CD4-positive, alpha-beta T cell treated with Interleukin-2 at 100 ng/mL for 4 hours (primary cell): Measurements from ENCODE around the gene TUBA1C.
"Not testable (repeated sequence)": the region's sequence is repeated elsewhere in the genome, so short reads cannot be mapped to it uniquely, and the experiment has no call there.

Source experiments
- DNase-seq: peaks from one replicate; pipeline ENCODE4 v3.0.0-alpha.2; 2020; ENCODE audit warnings: low spot score

The TUBA1C gene

DNA sequence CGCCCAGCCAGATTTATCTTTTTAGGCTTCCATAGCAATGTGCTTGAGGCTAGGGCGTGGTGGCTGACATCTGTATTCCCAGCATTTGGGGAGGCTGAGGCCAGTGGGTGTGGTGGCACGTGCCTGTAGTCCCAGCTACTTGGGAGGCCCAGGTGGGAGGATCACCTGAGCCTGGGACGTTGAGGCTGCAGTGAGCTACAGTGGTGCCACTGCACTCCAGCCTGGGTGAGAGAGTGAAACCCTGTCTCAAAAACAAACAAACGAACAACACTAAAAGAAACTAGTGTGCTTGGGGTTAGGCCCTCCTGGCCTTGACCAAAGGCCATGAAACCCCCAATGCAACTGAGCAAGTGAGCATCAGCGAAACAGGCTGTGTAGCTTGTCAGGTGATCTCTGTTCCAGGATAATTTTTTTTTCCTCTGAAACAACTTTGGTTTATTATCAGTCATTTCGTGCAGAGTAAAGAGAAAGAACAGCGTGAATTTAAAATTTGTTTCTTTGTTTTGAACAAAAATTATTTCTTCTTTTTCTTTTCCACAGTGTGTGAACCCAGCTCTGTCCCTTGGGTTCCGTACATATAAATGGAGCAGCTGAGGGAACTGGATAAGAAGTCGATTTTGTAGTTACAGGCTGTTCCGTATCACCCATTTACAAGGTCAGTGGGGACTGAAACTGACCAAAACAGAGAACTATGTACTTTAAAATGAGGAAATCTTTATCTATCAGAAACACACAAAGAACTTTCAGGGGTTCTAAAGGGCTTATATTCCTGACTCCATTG is 8.8 kb upstream of the TUBA1C start:
- no peak for DNase-seq

DNA sequence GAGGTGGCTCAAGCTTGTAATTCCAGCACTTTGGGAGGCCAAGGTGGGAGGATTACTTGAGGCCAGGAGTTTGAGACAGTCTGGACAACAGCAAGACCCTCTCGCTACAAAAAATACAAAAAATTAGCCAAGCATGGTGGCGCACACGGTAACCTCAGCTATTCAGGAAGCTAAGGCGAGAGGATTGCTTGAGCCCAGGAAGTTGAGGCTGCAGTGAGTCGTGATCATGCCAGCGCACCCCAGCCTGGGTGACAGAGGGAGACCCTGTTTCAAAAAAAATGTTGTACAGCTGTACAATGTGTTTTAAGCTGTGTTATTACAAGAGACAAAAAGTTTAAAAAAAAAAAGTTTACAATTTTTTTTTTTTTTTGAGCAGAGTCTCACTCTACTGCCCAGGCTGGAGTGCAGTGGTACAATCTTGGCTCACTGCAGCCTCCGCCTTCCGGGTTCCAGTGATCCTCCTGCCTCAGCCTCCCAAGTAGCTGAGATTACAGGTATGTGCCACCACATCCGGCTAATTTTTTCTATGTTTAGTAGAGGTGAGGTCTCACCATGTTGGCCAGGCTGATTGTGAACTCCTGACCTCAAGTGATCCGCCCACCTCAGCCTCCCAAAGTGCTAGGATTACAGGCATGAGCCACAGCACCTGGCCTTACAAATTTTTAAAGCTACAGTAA is 7.2 kb upstream of the TUBA1C start:
- not testable (repeated sequence) for DNase-seq

DNA sequence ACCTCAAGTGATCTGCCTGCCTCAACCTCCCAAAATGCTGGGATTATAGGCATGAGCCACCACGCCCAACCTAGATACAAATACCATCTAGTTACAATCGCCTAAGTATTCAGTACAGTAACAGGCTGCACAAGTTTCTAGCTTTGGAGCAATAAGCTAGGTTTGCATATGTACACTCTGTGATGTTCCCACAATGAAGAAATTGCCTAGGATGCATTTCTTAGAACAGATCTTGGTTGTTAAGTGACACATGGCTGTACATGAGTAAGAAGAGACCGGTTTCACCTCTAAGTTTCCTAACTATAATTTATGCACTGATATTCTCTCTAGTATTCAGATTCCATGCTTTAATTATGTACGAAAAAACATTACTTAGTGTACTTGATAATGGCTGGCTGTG is 5.4 kb upstream of the TUBA1C start:
- no peak for DNase-seq

DNA sequence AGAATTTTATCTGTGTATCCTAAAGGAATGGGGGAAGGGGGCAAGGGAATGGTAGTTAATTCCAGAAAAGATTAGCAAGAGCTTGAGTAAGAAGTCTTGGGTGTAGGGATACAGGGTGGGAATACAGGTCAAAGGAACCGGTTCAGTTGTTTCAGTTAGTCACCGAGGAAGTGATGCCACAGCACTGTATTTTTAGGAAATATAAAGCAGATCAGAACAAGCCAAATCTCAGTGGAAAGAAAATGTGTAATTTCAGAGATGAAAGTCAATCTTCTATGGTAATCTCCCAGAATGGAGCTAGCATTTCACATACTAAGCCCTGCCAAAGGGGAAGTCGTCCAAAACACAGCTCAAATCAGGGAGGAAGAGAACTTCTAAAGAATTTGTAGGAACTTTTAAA is 4.7 kb upstream of the TUBA1C start:
- DNase-seq: no peak

DNA sequence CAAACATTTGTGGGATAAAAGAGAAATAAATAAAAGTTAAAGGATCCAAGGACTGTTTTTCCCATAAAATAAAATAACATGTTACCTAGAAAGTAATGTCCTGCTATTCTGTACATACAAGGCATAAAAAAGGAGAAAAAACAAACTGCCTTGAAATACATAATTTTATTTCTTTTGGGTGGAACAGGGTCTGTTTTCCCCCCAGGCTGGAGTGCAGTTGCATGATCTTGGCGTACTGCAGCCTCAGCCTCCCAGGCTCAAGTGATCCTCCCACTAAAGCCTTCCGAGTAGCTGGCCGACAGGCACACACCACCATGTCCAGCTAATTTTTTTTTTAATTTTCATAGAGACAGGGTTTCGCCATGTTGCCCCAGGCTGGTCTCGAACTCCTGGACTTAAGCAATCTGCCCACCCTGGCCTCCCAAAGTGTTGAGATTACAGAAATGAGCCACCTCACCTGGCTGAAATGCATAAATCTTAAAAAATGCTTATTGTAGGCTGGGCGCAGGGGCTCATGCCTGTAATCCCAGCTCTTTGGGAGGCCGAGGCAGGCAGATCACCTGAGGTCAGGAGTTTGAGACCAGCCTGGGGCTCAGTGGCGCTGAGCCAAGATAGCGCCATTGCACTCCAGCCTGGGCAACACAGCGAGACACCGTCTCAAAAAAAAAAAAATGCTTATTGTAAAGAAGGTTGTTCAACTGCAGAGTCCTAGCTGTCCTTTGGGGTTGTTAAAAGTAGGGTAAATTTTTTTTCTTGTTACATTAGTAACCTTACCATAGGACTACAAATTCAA is 4.1 kb upstream of the TUBA1C start:
- DNase-seq: no peak

DNA sequence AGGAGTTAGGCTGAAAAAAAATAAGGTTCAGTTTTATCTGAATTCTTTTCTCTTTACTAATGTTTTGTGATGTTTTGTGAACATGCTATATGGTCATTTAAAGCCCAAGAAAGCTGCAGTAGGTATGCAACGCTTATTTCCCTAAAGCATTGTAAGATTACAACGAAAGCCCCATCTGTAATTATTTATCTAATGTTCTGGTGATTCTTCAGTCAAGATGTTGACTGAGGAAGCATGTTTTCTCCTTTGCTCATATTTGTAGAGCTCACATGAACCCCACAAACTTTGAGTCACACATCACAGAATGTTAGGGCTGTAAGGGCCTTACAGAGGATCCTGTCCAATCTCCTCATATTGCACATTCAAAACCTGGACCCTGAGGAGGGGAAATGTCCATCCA is 3.2 kb upstream of the TUBA1C start:
- no peak for DNase-seq

DNA sequence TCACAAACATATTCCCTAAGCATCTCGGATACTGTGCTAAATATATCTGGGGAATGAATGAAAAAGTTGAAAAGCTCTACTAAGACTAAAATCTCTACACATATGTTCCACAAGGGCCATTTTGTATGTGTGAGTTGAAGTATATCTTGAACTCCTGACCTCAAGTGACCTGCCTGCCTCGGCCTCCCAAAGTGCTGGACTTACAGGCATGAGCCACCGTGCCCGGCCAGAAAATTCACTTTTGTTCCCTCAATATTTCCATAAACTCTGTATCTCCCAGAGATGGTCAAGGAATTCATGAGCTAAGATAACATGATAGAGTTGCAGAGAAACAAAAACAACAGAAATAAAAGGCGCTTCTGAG is 1.5 kb upstream of the TUBA1C start:
- no peak for DNase-seq

DNA sequence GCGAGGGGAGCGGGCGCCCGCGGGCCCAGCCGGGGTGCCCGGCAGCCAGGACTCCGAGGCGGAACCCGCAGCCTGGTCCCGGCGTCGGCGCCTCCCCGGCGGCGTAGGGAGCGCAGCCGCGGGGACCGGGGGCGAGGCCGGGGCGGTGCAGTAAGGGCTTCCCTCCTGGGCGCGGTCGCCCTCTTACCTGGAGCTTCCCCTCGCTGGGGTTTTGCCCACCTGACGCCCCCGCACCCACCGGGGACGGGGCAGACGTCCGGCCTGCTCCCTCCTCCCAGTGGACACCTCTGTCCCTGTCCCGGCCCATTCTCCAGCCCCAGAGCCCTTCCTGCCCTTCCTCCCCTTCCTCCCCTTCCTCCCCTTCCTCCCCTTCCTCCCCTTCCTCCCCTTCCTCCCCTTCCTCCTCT is 413 bp upstream of the TUBA1C start:
- DNase-seq: peak; percentile 26

DNA sequence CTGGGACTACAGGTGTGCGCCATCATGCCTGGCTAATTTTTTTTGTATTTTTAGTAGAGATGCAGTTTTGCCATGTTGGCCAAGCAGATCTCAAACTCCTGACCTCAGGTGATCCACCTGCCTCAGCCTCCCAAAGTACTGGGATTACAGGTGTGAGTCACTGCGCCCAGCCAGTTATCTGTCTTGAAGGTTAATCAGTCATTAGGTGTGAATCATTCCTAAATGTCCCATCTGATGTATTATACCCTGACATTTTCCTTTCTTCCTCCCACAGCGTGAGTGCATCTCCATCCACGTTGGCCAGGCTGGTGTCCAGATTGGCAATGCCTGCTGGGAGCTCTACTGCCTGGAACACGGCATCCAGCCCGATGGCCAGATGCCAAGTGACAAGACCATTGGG is 4.3 kb downstream of the TUBA1C start:
- DNase-seq: not testable (repeated sequence)

DNA sequence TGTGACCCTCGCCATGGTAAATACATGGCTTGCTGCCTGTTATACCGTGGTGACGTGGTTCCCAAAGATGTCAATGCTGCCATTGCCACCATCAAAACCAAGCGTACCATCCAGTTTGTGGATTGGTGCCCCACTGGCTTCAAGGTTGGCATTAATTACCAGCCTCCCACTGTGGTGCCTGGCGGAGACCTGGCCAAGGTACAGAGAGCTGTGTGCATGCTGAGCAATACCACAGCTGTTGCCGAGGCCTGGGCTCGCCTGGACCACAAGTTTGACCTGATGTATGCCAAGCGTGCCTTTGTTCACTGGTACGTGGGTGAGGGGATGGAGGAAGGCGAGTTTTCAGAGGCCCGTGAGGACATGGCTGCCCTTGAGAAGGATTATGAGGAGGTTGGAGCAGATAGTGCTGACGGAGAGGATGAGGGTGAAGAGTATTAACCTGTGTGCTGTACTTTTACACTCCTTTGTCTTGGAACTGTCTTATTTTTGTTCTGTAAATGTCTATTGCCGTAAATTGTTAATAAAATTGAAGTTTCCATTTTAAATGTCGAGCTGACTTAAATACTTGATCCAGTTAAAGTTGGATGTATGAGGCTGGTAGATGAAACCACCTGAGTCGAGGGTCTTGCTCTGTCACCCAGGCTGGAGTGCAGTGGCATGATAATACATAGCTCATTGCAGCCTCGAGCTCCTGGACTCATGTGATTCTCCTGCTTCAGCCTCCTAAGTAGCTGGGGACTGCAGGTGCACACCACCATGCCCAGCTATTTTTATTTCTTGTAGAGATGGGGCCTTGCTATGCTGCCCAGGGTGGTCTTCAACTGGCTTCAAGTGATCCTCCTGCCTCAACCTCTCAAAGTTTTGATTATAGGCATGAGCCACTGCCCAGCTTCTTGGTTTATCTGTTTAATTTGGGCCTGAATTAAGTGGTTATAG is 8.2 kb downstream of the TUBA1C start:
- no peak for DNase-seq

DNA sequence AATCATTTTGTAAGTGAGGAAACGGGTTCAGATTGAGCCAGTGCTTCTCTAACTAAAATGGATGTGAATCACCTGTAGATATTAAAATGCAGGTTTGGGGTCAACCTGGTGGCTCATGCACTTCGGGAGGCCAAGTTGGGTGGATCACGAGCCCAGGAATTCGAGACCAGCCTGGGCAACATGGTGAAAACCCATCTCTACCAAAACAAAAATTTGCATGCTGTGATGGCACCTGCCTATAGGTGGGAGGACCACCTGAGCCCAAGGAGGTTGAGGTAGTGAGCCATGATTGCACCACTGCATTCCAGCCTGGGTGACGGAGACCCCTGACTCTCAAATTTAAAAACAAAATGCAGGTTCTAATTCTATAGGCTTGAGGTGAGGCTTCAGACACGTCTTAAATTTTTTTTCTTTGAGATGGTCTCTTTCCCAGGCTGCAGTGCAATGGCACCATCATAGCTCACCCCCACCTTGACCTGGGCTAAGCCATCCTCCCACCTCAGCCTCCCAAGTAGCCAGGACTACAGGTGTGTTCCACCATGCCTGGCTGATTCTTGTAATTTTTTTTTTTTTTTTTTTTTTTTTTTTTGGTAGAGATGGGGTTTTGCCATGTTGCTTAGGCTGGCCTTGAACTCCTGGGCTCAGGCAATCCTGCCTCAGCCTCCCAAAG is 9.0 kb downstream of the TUBA1C start:
- no peak for DNase-seq

DNA sequence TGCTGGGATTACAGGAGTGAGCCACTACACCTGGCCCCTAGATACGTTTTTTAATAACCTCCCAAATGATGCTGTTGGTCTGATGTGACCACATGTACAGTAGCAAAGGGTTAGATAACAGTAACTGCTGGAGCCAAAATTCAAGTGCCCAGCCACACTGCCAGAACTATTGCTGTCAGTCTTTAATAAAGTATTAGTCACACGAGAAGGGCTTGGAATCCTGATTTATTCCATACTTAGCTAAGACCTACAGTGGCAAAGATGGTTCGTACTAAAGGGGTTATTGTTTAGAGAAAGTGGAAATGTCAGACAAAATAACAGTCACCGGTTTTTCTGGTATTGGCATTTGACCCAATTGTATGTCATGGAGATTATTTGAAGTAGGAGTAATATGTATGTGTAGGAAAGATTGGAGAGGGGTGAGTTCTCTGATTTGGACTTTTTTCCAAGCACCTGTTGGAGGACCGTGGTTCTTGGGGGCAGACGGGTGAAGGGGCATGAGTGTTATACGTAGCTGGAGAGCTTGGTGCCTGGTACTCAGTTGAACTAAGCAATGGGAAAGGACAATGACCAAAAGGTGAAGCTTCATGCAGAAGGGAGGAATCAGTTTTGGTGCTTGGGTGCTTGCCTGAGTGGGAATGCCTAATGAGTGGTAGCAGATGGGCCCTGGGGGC is 9.7 kb downstream of the TUBA1C start:
- no peak for DNase-seq

DNA sequence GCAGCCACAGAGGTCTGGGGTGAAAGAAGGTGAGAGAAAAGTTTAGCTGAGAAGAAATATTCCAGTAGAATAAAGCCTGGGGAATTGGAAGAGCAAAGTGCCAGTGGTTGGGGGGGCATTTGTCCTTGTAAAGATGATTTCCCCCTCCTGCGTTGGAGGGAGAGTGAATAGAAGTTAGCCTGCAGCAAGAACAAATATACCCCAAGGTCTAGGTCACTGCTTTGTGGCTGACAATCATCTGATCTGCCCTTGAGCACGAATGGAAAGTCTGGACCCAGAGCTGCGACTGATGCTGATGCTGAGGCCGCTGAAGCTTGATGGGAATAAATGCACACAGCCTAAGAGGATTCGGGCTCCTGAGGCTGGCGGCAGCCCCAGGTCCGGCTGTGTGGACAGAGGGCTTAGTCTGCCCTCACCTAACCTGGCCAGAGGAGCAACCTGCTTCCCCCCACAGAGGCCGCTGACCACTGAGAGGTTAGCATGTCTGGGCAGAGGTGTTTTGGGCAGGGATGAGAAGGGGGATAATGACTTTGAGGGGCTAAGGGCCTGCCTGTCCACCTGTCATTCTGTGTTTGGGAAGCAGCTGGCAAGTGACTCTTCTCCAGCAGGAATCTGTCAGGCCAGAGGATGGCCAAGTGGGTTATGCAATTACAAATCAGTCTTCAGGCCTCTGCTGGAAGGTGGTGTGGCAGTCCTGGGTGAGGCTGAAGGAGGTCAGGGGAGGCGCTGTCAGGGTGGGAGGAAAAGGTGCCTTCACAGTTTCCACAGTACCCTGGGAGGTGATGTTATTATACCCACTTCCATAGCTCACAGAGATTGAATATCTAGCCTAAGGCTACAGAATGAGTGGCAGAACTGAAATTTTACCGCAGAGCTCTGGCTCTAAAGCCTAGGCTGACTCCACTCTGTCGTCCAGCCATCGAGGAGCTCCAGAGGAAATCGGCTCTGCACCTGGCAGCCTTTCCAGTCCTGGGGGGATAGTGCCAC is 11.7 kb downstream of the TUBA1C start:
- no peak for DNase-seq

DNA sequence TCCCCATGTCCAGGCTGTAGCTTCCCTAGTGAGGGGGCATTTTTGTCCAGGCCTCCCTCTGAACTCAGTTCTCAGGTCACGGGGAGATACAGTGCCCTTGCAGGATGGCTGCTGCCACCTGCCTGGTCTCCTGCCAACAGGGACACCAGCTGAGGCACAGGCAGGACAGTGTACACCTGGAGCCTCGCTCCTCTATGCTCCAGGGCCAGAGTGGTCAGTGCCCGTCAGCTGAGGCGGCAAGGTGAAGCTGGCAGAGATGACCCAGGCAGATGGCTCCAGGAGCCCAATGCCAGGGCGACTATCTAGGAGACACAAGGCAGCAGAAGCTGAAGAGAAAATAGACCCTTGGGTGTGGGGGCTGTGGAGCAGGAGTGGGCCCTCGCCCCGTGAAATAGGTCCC is 12.6 kb downstream of the TUBA1C start:
- no peak for DNase-seq

DNA sequence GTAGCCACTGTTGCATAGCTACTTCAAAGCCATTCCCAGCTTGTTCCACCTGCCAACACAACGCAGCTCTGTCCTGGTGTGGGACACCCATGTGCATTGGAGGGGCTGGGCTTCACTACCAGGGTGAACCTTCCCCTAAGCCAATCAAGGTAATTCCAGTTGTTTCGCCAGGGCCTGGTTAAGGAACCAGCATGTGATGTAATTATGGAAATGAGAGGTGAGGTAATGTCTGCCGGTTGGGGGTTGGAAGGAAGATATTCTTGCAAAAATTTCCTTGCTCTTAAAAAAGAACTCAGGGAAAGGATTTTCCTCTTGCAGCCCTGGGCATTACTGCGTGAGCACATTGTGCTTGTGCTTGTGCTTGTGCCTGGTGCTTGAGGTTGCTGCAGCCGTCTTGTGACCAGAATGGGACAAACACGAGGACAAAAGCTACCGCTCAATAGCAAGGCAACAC is 14.9 kb downstream of the TUBA1C start:
- no peak for DNase-seq

DNA sequence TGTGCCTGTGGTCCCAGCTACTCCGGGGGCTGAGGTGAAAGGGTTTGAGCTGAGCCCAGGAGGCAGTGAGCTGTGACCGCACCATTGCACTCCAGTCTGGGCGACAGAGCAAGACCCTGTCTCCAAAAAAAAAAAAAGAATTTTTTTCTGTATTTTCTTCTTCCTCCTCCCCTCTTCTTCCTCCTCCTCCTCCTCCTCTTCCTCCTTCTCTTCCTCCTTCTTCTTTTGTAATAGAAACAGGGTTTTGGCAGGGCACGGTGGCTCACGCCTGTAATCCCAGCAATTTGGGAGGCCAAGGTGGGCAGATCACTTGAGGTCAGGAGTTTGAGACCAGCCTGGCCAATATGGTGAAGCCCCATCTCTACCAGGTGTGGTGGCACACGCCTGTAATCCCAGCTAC is 15.7 kb downstream of the TUBA1C start:
- not testable (repeated sequence) for DNase-seq

DNA sequence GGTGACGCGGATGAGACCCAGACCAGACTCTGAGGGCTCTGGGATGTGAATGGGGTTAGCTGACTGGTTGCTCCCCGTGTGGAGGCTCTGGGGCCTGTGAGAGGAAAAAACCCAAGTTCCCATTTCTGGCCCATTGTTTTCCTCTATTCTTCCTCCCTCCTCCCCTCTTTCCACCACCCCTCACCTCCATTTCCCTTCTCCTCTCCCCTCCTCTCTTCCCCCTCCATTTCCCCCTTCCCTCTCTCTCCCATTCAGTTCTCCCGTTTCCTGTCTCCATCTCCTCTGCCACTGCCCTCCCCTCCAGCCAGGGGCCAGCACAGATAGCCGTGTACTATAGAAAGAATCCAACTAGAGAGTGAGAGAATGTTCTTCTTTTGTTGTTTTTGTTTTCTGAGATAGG is 17.4 kb downstream of the TUBA1C start:
- DNase-seq: no peak

DNA sequence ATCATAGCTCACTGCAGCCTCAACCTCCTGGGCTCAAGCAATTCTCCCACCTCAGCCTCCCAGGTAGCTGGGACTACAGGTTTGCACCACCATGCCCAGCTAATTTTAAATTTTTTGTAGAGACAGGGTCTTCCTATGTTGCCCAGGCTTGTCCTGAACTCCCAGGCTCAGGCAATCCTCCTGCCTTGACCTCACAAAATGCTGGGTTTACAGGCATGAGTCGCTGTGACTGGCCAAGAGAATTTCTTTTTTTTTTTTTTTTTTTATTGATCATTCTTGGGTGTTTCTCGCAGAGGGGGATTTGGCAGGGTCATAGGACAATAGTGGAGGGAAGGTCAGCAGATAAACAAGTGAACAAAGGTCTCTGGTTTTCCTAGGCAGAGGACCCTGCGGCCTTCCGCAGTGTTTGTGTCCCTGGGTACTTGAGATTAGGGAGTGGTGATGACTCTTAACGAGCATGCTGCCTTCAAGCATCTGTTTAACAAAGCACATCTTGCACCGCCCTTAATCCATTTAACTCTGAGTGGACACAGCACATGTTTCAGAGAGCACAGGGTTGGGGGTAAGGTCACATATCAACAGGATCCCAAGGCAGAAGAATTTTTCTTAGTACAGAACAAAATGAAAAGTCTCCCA is 18.0 kb downstream of the TUBA1C start:
- DNase-seq: not testable (repeated sequence)
